Astrocyte of the hippocampus (primary cell): ENCODE measurements around the gene TMC6.
"Not testable (repeated sequence)": the region's sequence is repeated elsewhere in the genome, so short reads cannot be mapped to it uniquely, and the experiment has no call there.

Experiments used
- DNase-seq: peaks from one replicate; pipeline ENCODE4 v3.0.0; 2011; ENCODE audit warnings: low read depth, low spot score

Gene TMC6

DNA sequence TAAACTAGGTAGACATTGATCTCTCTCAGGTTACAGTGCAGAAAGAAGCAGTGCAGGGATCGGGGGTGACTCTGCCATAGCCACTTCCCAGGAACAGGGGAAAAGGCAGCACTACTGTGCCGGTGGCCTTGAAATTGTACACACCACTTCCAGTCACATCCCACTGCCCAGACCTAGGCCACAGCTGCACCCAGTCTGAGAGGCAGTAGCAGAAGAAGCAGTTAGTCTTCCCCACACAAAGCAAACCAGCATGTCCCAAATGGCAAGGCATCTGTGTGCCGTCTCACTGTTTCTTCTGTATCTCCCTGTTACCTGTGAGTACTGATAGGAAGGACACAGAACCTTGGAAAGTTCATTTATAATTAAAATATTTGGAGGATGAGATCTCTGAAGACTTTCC is 47.0 kb downstream of the TMC6 start:
- no peak for DNase-seq

DNA sequence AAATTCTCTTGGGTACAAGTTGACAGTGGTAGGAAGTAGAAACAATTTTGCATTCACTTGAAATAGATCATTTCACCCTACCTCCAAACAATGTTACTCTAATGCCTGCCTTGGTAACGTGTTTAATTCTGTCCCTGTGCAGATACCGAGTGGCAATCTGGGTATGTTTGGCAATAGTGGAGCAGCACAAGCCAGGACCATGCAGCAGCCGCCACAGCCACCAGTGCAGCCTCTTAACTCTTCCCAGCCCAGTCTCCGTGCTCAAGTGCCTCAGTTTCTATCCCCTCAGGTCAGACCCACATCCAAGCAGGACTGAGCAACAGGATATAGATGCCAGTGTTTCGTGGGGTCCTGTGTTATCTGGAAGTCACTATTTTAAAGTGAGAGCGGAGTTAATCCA is 49.3 kb downstream of the TMC6 start:
- no peak for DNase-seq

DNA sequence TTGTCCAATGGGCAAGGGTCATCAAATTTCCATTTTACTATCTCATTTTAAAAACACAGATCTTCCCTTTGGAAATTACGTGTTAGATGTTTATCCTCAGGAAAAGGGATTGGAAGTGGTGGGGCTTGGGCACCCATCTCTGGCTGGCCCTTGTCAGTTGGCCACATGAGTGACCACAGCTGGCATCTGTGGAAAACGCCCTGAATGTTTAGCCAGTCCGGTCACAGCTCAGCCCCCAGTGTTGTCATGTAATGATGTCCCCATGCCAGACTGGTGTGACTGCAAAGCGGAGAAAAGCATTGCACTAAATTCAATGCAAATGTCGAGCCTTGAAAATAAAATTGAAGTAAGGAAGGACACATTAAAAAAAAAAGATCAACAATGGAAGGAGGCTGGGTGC is 53.0 kb downstream of the TMC6 start:
- no peak for DNase-seq

DNA sequence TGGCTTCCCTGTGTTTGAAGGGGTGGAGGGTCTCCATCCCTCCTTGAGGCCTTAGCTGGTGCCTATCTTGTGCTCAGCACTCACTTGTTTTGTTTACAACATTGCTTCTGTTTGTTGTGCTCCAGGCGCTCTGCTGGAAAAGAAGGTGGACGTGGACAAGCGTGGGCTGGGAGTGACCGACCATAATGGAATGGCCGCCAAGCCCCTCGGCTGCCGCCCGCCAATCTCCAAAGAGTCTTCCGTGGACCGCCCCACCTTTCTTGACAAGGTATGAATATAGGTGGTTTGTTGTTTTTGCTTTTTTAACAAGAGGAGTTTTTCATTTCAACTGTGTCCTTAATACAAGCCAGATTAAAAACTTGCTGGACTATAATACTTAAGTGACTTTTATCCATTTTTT is 53.5 kb downstream of the TMC6 start:
- DNase-seq: no peak

DNA sequence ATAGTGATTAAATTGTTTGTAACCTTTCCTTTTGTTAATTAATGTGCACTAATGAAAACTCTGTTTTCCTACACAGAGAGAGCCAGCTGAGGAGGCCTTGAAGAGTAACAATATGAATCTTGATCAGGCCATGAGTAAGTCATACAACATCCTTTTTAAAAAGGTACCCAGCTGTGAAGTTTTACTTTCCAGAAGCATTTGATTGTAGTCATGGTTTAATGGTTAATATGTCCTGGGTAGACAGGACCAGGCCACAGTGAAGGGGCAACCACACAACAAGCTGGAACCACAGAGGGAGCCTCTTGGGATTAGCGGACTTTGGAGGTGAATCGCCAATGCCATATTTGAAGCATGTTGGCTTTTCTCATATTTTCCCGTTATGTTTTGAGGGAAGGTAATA is 55.6 kb downstream of the TMC6 start:
- no peak for DNase-seq

DNA sequence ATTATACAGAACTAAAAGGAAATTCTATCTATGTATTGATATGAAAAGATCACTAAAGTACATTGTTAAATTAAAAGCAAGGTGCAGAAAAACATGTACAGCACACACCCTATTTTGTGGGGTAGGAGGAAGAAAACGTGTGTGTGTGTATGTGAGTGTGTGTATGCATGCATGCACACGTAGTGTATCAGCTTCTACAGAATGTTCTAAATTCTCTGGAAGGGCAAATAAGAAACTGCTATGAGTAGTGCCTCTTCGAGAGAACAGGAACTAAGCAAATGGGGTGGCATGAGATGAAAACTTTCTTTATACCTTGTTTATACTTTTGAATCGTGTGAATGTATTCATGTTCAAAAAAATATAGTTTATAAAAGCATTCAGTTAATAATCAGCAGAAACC is 58.9 kb downstream of the TMC6 start:
- no peak for DNase-seq

DNA sequence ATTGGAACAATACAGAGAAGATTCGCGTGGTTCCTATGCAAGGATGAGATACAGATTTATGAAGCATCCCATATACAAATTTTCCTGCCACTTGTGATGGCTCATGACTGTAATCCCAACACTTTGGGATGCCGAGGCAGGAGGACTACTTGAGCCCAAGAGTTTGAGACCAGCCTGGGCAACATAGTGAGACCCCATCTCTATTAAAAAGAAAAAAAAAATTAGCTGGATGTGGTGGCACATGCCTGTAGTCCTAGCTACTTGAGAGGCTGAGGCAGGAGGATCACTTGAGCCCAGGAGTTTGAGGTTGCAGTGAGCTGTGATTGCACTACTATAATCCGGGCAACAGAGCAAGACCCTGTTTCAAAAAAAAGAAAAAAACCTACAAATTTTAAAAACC is 61.6 kb downstream of the TMC6 start:
- DNase-seq: not testable (repeated sequence)

DNA sequence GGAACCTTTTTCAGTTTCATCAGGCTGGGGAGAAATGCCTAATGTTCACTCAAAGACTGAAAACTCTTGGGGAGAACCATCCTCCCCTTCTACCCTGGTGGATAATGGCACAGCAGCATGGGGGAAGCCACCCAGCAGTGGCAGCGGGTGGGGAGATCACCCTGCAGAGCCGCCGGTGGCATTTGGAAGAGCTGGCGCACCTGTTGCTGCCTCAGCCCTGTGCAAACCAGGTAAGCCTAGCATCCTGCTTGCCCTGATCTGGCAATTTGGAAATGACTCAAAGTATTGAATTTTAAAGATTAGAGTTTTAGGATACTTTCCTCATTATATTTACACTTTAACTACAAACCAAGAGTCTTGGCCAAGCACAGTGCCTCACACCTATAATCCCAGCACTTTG is 63.8 kb downstream of the TMC6 start:
- DNase-seq: no peak

DNA sequence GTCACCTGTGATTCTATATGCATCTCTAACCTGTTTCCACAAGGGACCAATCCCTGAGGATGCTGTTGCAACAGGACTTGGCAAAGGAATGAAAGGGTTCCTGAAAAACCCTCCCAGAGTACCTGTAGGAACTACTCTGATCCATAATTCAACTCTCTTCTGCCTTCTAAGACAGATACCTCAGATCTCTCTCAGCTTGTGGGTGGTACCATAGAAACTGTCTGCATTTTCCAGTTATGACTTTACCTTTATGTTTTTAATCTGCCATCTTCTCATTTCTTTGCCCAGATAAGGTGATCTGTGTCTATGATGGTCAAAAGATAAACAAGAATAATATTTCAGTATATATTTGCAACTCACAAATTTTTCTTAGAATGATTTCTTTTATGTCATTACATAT is 65.1 kb downstream of the TMC6 start:
- no peak for DNase-seq

DNA sequence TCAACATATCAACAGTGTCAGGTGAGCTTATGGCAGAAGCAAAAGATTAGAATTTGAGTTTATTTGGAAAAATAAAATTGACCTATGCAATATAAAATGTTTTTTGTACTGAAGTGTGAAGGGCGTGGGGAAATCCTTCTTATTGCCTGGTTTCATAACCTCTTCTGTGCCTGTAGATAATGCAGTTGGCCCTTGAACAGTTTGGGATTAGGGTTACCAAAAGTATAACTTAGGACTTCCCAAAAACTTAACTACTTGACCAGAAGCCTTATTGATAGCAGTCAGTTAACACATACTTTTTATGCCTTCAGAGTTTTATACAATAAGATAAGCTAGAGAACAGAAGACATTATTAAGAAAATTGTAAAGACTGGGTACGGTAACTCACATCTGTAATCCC is 66.0 kb downstream of the TMC6 start:
- no peak for DNase-seq
